ENCODE results near the gene NUDT21. TPM values are rescaled to one million over a fixed set of nuclear protein-coding genes. Genes with fewer than 3 reads are reported as not detected.

NUDT21 gene
- polyA plus RNA-seq, 3 donors from 2014 or later: 71.2 to 79.8 (median 76.8) TPM

- Mint-ChIP-seq H3K4me3 (peak overlapping the region; percentile 97 to 99 (median 98)), H3K4me1 (peaks cover 38 to 62% of the 10 kb centered on the region in 2 donors), H3K36me3 (peaks cover 9 to 18% (median 14%) of the 10 kb centered on the region in 3 donors), H3K9me3 (no peaks in the 10 kb centered on the region), H3K27me3 (ENCODE audit: low read depth in 3 of 3) (peaks cover 0 to 2% (median 0%) of the 10 kb centered on the region in 3 donors), H3K27ac (peak overlapping the region; percentile 86 to 97 (median 95))
- no peak for DNase-seq
Measured at GRCh38 chr16:56450275-56450985, 702 bp downstream of the NUDT21 start.

GRCh38 chr16:56448005-56448404 lies 3.1 kb downstream of the NUDT21 start:
- Mint-ChIP-seq H3K4me1 (peaks cover 37 to 56% of the 10 kb centered on the region in 2 donors), H3K36me3 (peaks cover 3 to 8% (median 3%) of the 10 kb centered on the region in 3 donors), H3K4me3 (no peak overlapping the region), H3K9me3 (no peaks in the 10 kb centered on the region), H3K27ac (peak overlapping the region in 1 of 6 donors; percentile 14), H3K27me3 (ENCODE audit: low read depth in 3 of 3) (peaks cover 0 to 2% (median 0%) of the 10 kb centered on the region in 3 donors)
- no peak for DNase-seq

GRCh38 chr16:56447286-56447685 lies 3.8 kb downstream of the NUDT21 start:
- DNase-seq: no peak
- Mint-ChIP-seq H3K27ac (no peak overlapping the region), H3K4me1 (peaks cover 32 to 49% of the 10 kb centered on the region in 2 donors), H3K27me3 (ENCODE audit: low read depth in 3 of 3) (peaks cover 0 to 2% (median 0%) of the 10 kb centered on the region in 3 donors), H3K4me3 (no peak overlapping the region), H3K9me3 (no peaks in the 10 kb centered on the region), H3K36me3 (peaks cover 8 to 14% (median 9%) of the 10 kb centered on the region in 3 donors)

- peak overlapping the region in 1 of 6 donors; percentile 28 for H3K27ac Mint-ChIP-seq
- peaks cover 23 to 41% (median 24%) of the 10 kb centered on the region in 3 donors for H3K36me3 Mint-ChIP-seq
- no peak for DNase-seq
- H3K4me3 Mint-ChIP-seq: no peak overlapping the region
- no peaks in the 10 kb centered on the region for H3K9me3 Mint-ChIP-seq
- H3K4me1 Mint-ChIP-seq: no peaks in the 10 kb centered on the region
- peaks cover 0 to 3% (median 0%) of the 10 kb centered on the region in 3 donors for H3K27me3 Mint-ChIP-seq (ENCODE audit: low read depth in 3 of 3)
Measured at GRCh38 chr16:56438038-56438437, 13.1 kb downstream of the NUDT21 start.

- peaks cover 14 to 46% (median 16%) of the 10 kb centered on the region in 3 donors for H3K36me3 Mint-ChIP-seq
- H3K4me3 Mint-ChIP-seq: no peak overlapping the region
Measured at GRCh38 chr16:56436258-56436657, 14.9 kb downstream of the NUDT21 start.

GRCh38 chr16:56428091-56428490 lies 23.0 kb downstream of the NUDT21 start:
- H3K27ac Mint-ChIP-seq: peak overlapping the region in 2 of 6 donors; percentile 7 to 25

More at GRCh38 chr16:56436258-56436657, 14.9 kb downstream of the NUDT21 start:
- Mint-ChIP-seq H3K27ac (peak overlapping the region in 1 of 6 donors; percentile 19), H3K27me3 (ENCODE audit: low read depth in 3 of 3) (peaks cover 0 to 3% (median 0%) of the 10 kb centered on the region in 3 donors), H3K9me3 (no peaks in the 10 kb centered on the region), H3K4me1 (no peaks in the 10 kb centered on the region)
- DNase-seq: no peak

GRCh38 chr16:56426585-56426984 lies 24.5 kb downstream of the NUDT21 start:
- peaks cover 27 to 42% of the 10 kb centered on the region in 2 donors for H3K4me1 Mint-ChIP-seq
- H3K36me3 Mint-ChIP-seq: peaks cover 6 to 14% (median 8%) of the 10 kb centered on the region in 3 donors
- peaks cover 3 to 5% (median 3%) of the 10 kb centered on the region in 3 donors for H3K27me3 Mint-ChIP-seq (ENCODE audit: low read depth in 3 of 3)
- no peaks in the 10 kb centered on the region for H3K9me3 Mint-ChIP-seq
- peak overlapping the region; percentile 28 to 81 (median 75) for H3K4me3 Mint-ChIP-seq
- no peak for DNase-seq
- peak overlapping the region in 5 of 6 donors; percentile 1 to 81 (median 65) for H3K27ac Mint-ChIP-seq

More at GRCh38 chr16:56428091-56428490, 23.0 kb downstream of the NUDT21 start:
- DNase-seq: no peak
- H3K27me3 Mint-ChIP-seq (ENCODE audit: low read depth in 3 of 3): peaks cover 0 to 5% (median 3%) of the 10 kb centered on the region in 3 donors
- H3K4me1 Mint-ChIP-seq: peaks cover 16 to 27% of the 10 kb centered on the region in 2 donors
- H3K9me3 Mint-ChIP-seq: no peaks in the 10 kb centered on the region
- H3K4me3 Mint-ChIP-seq: no peak overlapping the region
- H3K36me3 Mint-ChIP-seq: peaks cover 7 to 28% (median 11%) of the 10 kb centered on the region in 3 donors

- H3K36me3 Mint-ChIP-seq: peaks cover 0 to 4% (median 2%) of the 10 kb centered on the region in 3 donors
- no peaks in the 10 kb centered on the region for H3K9me3 Mint-ChIP-seq
- DNase-seq: peak; percentile 78 to 82 (median 82)
- H3K4me1 Mint-ChIP-seq: peaks cover 28 to 45% of the 10 kb centered on the region in 2 donors
- peaks cover 3 to 5% (median 3%) of the 10 kb centered on the region in 3 donors for H3K27me3 Mint-ChIP-seq (ENCODE audit: low read depth in 3 of 3)
- peak within 1 kb of the TSS; percentile 58 to 91 (median 80) for H3K27ac Mint-ChIP-seq
- H3K4me3 Mint-ChIP-seq: peak within 1 kb of the TSS; percentile 85 to 91 (median 90)
Measured at GRCh38 chr16:56425439-56425832, 25.7 kb downstream of the NUDT21 start, which contains the start of gene AMFR. AMFR (minus strand) TSS chr16:56425545; CDS start chr16:56425327, 218 bp downstream.

GRCh38 chr16:56424791-56425438 lies 26.2 kb downstream of the NUDT21 start:
- DNase-seq: no peak
- peaks cover 3 to 5% (median 3%) of the 10 kb centered on the region in 3 donors for H3K27me3 Mint-ChIP-seq (ENCODE audit: low read depth in 3 of 3)
- H3K36me3 Mint-ChIP-seq: no peaks in the 10 kb centered on the region
- peak overlapping the region; percentile 85 to 91 (median 90) for H3K4me3 Mint-ChIP-seq
- H3K4me1 Mint-ChIP-seq: peaks cover 31 to 50% of the 10 kb centered on the region in 2 donors
- H3K27ac Mint-ChIP-seq: peak overlapping the region in 1 of 6 donors; percentile 91
- H3K9me3 Mint-ChIP-seq: no peaks in the 10 kb centered on the region

GRCh38 chr16:56424404-56424764 lies 26.7 kb downstream of the NUDT21 start:
- Mint-ChIP-seq H3K27ac (peak overlapping the region; percentile 51 to 91 (median 79)), H3K9me3 (no peaks in the 10 kb centered on the region), H3K27me3 (ENCODE audit: low read depth in 3 of 3) (peaks cover 3 to 5% (median 3%) of the 10 kb centered on the region in 3 donors), H3K4me3 (peak overlapping the region; percentile 85 to 91 (median 90)), H3K36me3 (no peaks in the 10 kb centered on the region), H3K4me1 (peaks cover 31 to 50% of the 10 kb centered on the region in 2 donors)
- no peak for DNase-seq

- Mint-ChIP-seq H3K27ac (peak overlapping the region; percentile 51 to 91 (median 79)), H3K4me3 (peak overlapping the region; percentile 85 to 91 (median 90)), H3K36me3 (no peaks in the 10 kb centered on the region), H3K4me1 (peaks cover 31 to 50% of the 10 kb centered on the region in 2 donors), H3K27me3 (ENCODE audit: low read depth in 3 of 3) (peaks cover 3 to 5% (median 3%) of the 10 kb centered on the region in 3 donors), H3K9me3 (no peaks in the 10 kb centered on the region)
- no peak for DNase-seq
Measured at GRCh38 chr16:56423584-56424403, 27.3 kb downstream of the NUDT21 start.

- H3K9me3 Mint-ChIP-seq: no peaks in the 10 kb centered on the region
- peaks cover 3 to 5% (median 3%) of the 10 kb centered on the region in 3 donors for H3K27me3 Mint-ChIP-seq (ENCODE audit: low read depth in 3 of 3)
- no peaks in the 10 kb centered on the region for H3K36me3 Mint-ChIP-seq
- peaks cover 31 to 50% of the 10 kb centered on the region in 2 donors for H3K4me1 Mint-ChIP-seq
- H3K4me3 Mint-ChIP-seq: peak overlapping the region; percentile 7 to 64 (median 45)
- H3K27ac Mint-ChIP-seq: peak overlapping the region in 2 of 6 donors; percentile 20 to 22
- no peak for DNase-seq
Measured at GRCh38 chr16:56422896-56423441, 28.2 kb downstream of the NUDT21 start.

All from immature natural killer cell (primary cell).